ENCODE results near the gene ITPR2.

- TF ChIP-seq CTCF (IDR thresholded peaks at IDR 0.05): no peak
- no peak for TF ChIP-seq POLR2A (IDR thresholded peaks at IDR 0.05)
These were observed 534.0 kb downstream of the ITPR2 start for GRCh38 chr12:26298785-26299621.

All from lower leg skin (tissue), 3 donors.